ENCODE results near the gene AMBRA1. TPM values are rescaled to one million over a fixed set of nuclear protein-coding genes. Genes with fewer than 3 reads are reported as not detected.

The AMBRA1 gene
- total and polyA plus RNA-seq, 2 donors from 2014 or later = 8.0 to 32.6 TPM

- peaks cover 0 to 14% (median 7%) of the 10 kb centered on the region in 3 donors for H3K4me1 ChIP-seq (ENCODE audit: control insufficient read depth in 2 of 3, insufficient read depth in 2 of 3, low read depth in 1 of 3, low read length in 3 of 3)
- no peak for FAIRE-seq
These were observed 117.8 kb downstream of the AMBRA1 start for GRCh38 chr11:46475926-46476545.

GRCh38 chr11:46475051-46475925 lies 118.5 kb downstream of the AMBRA1 start:
- no peaks in the 10 kb centered on the region for H3K36me3 ChIP-seq (ENCODE audit: control insufficient read depth in 2 of 3, insufficient read depth in 3 of 3, low read length in 3 of 3)
- H3K9me3 ChIP-seq (ENCODE audit: control insufficient read depth in 2 of 3, insufficient read depth in 1 of 3, low read length in 3 of 3) = no peaks in the 10 kb centered on the region
- peaks cover 0 to 14% (median 7%) of the 10 kb centered on the region in 3 donors for H3K4me1 ChIP-seq (ENCODE audit: control insufficient read depth in 2 of 3, insufficient read depth in 2 of 3, low read depth in 1 of 3, low read length in 3 of 3)
- H3K4me3 ChIP-seq (ENCODE audit: low read length in 3 of 3) = no peak overlapping the region
- DNase-seq = no peak
- H3K27me3 ChIP-seq (ENCODE audit: control insufficient read depth, insufficient read depth, low read length) = no peaks in the 10 kb centered on the region
- FAIRE-seq = no peak
- intact Hi-C loops (cut with DNase I) = no loop called here
- no peak for TF ChIP-seq CTCF (IDR thresholded peaks at IDR 0.05; ENCODE audit: borderline replicate concordance, extremely low read depth, insufficient read depth)
- H3K9ac ChIP-seq (ENCODE audit: low read length in 3 of 3) = no peak overlapping the region
- H3K27ac ChIP-seq (ENCODE audit: low read depth in 2 of 2, low read length in 2 of 2) = no peak overlapping the region

More at GRCh38 chr11:46475926-46476545, 117.8 kb downstream of the AMBRA1 start:
- intact Hi-C loops (cut with DNase I) = no loop called here
- no peak overlapping the region for H3K4me3 ChIP-seq (ENCODE audit: low read length in 3 of 3)
- H3K27ac ChIP-seq (ENCODE audit: low read depth in 2 of 2, low read length in 2 of 2) = no peak overlapping the region
- no peaks in the 10 kb centered on the region for H3K36me3 ChIP-seq (ENCODE audit: control insufficient read depth in 2 of 3, insufficient read depth in 3 of 3, low read length in 3 of 3)
- no peak overlapping the region for H3K9ac ChIP-seq (ENCODE audit: low read length in 3 of 3)
- no peak for DNase-seq
- no peak for TF ChIP-seq CTCF (IDR thresholded peaks at IDR 0.05; ENCODE audit: borderline replicate concordance, extremely low read depth, insufficient read depth)
- no peaks in the 10 kb centered on the region for H3K9me3 ChIP-seq (ENCODE audit: control insufficient read depth in 2 of 3, insufficient read depth in 1 of 3, low read length in 3 of 3)
- H3K27me3 ChIP-seq (ENCODE audit: control insufficient read depth, insufficient read depth, low read length) = no peaks in the 10 kb centered on the region

- Histone ChIP-seq H3K9ac (ENCODE audit: low read length in 3 of 3) (no peak overlapping the region), H3K4me1 (ENCODE audit: control insufficient read depth in 2 of 3, insufficient read depth in 2 of 3, low read depth in 1 of 3, low read length in 3 of 3) (peaks cover 0 to 14% (median 7%) of the 10 kb centered on the region in 3 donors), H3K9me3 (ENCODE audit: control insufficient read depth in 2 of 3, insufficient read depth in 1 of 3, low read length in 3 of 3) (no peaks in the 10 kb centered on the region), H3K36me3 (ENCODE audit: control insufficient read depth in 2 of 3, insufficient read depth in 3 of 3, low read length in 3 of 3) (peaks cover 0 to 5% (median 2%) of the 10 kb centered on the region in 3 donors), H3K4me3 (ENCODE audit: low read length in 3 of 3) (no peak overlapping the region), H3K27me3 (ENCODE audit: control insufficient read depth, insufficient read depth, low read length) (no peaks in the 10 kb centered on the region), H3K27ac (ENCODE audit: low read depth in 2 of 2, low read length in 2 of 2) (no peak overlapping the region)
- FAIRE-seq (no peak), DNase-seq (no peak)
- intact Hi-C loops (cut with DNase I) = no loop called here
- TF ChIP-seq CTCF (IDR thresholded peaks at IDR 0.05; ENCODE audit: borderline replicate concordance, extremely low read depth, insufficient read depth) = no peak
These were observed 121.2 kb downstream of the AMBRA1 start for GRCh38 chr11:46472662-46472994.
